NCI-H2196 treated with DMSO at 0.1 percent for 48 hours (cell line): ENCODE results near the gene MYB.
"Not testable (repeated sequence)": the region's sequence is repeated elsewhere in the genome, so short reads cannot be mapped to it uniquely, and the experiment has no call there.

Source experiments
- DNase-seq: peaks from one replicate; lab custom pipeline; 2025; ENCODE audit not compliant: unreplicated experiment; lab: John Stamatoyannopoulos, UW

The MYB gene

GRCh38 chr6:135180542-135181332 lies at the start of gene MYB:
MYB (plus strand) TSS chr6:135181308; CDS start chr6:135181514, 206 bp downstream.
- peak; percentile 61 for DNase-seq

- no peak for DNase-seq
Observed at GRCh38 chr6:135132776-135133175, 48.3 kb upstream of the MYB start.

- no peak for DNase-seq
Observed at GRCh38 chr6:135135835-135136234, 45.3 kb upstream of the MYB start.

- no peak for DNase-seq
Observed at GRCh38 chr6:135137826-135138225, 43.3 kb upstream of the MYB start.

- no peak for DNase-seq
Observed at GRCh38 chr6:135141182-135141581, 39.9 kb upstream of the MYB start.

GRCh38 chr6:135141728-135142127 lies 39.4 kb upstream of the MYB start:
- no peak for DNase-seq

- not testable (repeated sequence) for DNase-seq
Observed at GRCh38 chr6:135142232-135142631, 38.9 kb upstream of the MYB start.

- no peak for DNase-seq
Observed at GRCh38 chr6:135144673-135145062, 36.4 kb upstream of the MYB start.

GRCh38 chr6:135145063-135145800 lies 35.9 kb upstream of the MYB start:
- no peak for DNase-seq

- DNase-seq = no peak
Observed at GRCh38 chr6:135146162-135146934, 34.8 kb upstream of the MYB start.

- DNase-seq = no peak
Observed at GRCh38 chr6:135147637-135148592, 33.2 kb upstream of the MYB start.

- DNase-seq = no peak
Observed at GRCh38 chr6:135148889-135149288, 32.2 kb upstream of the MYB start.

GRCh38 chr6:135149376-135149775 lies 31.7 kb upstream of the MYB start:
- DNase-seq = no peak

GRCh38 chr6:135150481-135150880 lies 30.6 kb upstream of the MYB start:
- not testable (repeated sequence) for DNase-seq

- DNase-seq = not testable (repeated sequence)
Observed at GRCh38 chr6:135154125-135154524, 27.0 kb upstream of the MYB start.

- DNase-seq = no peak
Observed at GRCh38 chr6:135158397-135158796, 22.7 kb upstream of the MYB start.

- DNase-seq = no peak
Observed at GRCh38 chr6:135159531-135159930, 21.6 kb upstream of the MYB start.

GRCh38 chr6:135161411-135162395 lies 19.4 kb upstream of the MYB start:
- no peak for DNase-seq
